Keratinocyte (primary cell): ENCODE results near the gene ZEB2.

Experiments
- CTCF ChIP-seq, 3 experiments: IDR thresholded peaks in 1 of 3; conservative IDR thresholded peaks in 1 of 3; optimal IDR thresholded peaks in 1 of 3; 2 replicates in 2 of 3; 3 replicates in 1 of 3; pipeline versions ENCODE3 to v1.5.1; 2011; ENCODE audit warnings: low read length in 3 of 3, mild to moderate bottlenecking in 3 of 3, moderate library complexity in 2 of 3, control low read depth in 1 of 3, inconsistent platforms in 1 of 3; ENCODE audit not compliant: insufficient read depth in 2 of 3; ENCODE audit errors: extremely low read depth in 1 of 3
- EZH2 ChIP-seq: IDR thresholded peaks from one replicate; pipeline ENCODE4 v1.6.1; 2012; ENCODE audit warnings: inconsistent platforms, mild to moderate bottlenecking, low read length, moderate library complexity

- no peak for TF ChIP-seq CTCF (optimal IDR thresholded peaks at IDR 0.05 in 1 of 3, IDR thresholded peaks at IDR 0.05 in 1 of 3, conservative IDR thresholded peaks at IDR 0.05 in 1 of 3; ENCODE audit: extremely low read depth in 1 of 3, insufficient read depth in 2 of 3, low read length in 3 of 3)
- no peak for TF ChIP-seq EZH2
Measured at GRCh38 chr2:144477281-144477956, 42.5 kb downstream of the ZEB2 start.
